PFSK-1 (cell line): ENCODE results near the gene PCP4.

Source experiments
- FOXP2 ChIP-seq: optimal IDR thresholded peaks from 2 replicates; pipeline ENCODE3; 2011; ENCODE audit warnings: borderline replicate concordance, control low read depth, inconsistent platforms; ENCODE audit not compliant: insufficient read depth; ENCODE audit errors: extremely low read length, extremely low read depth
- POLR2AphosphoS5 ChIP-seq: IDR thresholded peaks from 2 replicates; pipeline ENCODE4 v1.6.1; 2012; ENCODE audit warnings: low read depth, mild to moderate bottlenecking, control low read depth, low read length, moderate library complexity
- SIN3A ChIP-seq: IDR thresholded peaks from 2 replicates; pipeline ENCODE4 v1.6.1; 2012; ENCODE audit warnings: mild to moderate bottlenecking, low read length, moderate library complexity, borderline replicate concordance; ENCODE audit not compliant: insufficient read depth
- TAF1 ChIP-seq: IDR thresholded peaks from 2 replicates; pipeline ENCODE4 v1.6.1; 2012; ENCODE audit warnings: low read length, control low read depth, borderline replicate concordance; ENCODE audit not compliant: insufficient read depth
- TF ChIP-seq, protein P1 (sequence below), 2 experiments: IDR thresholded peaks; 2 replicates each; pipeline versions ENCODE4 v1.6.1 to v1.8.0; 2011 to 2012; ENCODE audit warnings: low read depth in 2 of 2, low read length in 2 of 2, control low read depth in 1 of 2, inconsistent platforms in 1 of 2, mild to moderate bottlenecking in 1 of 2, moderate library complexity in 1 of 2; ENCODE audit not compliant: insufficient read depth in 1 of 2

PCP4 gene

DNA sequence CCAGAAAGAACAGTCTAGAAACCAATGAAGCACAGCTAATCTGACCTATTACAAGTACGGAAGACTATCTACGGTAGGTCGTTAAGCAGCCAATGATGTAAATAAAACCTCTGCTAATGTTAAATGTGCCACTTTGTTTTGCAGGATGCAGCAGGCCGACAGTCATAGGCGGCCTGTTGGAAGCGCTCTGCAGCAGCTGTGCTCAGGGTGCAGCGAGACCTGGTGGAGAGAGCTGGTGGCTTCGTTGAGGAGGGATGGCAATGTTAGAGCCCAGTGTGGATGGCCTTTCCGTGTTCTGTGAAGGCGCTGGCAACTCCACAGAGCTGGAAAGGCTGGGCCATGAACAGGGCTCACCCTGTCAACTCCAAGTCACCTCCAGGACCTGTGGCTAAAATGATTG, 87.3 kb downstream of the PCP4 start:
- TF ChIP-seq, protein P1, sequence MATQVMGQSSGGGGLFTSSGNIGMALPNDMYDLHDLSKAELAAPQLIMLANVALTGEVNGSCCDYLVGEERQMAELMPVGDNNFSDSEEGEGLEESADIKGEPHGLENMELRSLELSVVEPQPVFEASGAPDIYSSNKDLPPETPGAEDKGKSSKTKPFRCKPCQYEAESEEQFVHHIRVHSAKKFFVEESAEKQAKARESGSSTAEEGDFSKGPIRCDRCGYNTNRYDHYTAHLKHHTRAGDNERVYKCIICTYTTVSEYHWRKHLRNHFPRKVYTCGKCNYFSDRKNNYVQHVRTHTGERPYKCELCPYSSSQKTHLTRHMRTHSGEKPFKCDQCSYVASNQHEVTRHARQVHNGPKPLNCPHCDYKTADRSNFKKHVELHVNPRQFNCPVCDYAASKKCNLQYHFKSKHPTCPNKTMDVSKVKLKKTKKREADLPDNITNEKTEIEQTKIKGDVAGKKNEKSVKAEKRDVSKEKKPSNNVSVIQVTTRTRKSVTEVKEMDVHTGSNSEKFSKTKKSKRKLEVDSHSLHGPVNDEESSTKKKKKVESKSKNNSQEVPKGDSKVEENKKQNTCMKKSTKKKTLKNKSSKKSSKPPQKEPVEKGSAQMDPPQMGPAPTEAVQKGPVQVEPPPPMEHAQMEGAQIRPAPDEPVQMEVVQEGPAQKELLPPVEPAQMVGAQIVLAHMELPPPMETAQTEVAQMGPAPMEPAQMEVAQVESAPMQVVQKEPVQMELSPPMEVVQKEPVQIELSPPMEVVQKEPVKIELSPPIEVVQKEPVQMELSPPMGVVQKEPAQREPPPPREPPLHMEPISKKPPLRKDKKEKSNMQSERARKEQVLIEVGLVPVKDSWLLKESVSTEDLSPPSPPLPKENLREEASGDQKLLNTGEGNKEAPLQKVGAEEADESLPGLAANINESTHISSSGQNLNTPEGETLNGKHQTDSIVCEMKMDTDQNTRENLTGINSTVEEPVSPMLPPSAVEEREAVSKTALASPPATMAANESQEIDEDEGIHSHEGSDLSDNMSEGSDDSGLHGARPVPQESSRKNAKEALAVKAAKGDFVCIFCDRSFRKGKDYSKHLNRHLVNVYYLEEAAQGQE (IDR thresholded peaks at IDR 0.05; ENCODE audit: insufficient read depth in 1 of 2, low read depth in 2 of 2, low read length in 2 of 2) = no peak
- no peak for TF ChIP-seq SIN3A
- TF ChIP-seq TAF1 = no peak
- TF ChIP-seq FOXP2 = no peak
- no peak for TF ChIP-seq POLR2AphosphoS5

DNA sequence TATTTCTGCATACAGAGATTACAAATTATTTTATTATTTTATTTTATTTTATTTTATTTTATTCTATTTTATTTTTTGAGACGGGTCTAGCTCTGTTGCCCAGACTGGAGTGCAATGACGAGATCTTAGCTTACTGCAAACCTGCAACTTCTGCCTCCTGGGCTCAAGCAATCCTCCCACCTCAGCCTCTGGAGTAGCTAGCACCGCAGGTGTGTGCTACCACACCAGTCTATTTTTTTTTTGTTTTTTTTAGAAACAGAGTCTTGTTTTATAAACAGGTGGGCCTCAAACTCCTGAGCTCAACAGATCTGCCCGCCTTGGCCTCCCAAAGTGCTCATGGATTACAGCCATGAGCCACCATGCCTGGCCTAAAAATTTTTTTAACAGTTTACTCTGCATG, 88.1 kb downstream of the PCP4 start:
- no peak for TF ChIP-seq POLR2AphosphoS5

DNA sequence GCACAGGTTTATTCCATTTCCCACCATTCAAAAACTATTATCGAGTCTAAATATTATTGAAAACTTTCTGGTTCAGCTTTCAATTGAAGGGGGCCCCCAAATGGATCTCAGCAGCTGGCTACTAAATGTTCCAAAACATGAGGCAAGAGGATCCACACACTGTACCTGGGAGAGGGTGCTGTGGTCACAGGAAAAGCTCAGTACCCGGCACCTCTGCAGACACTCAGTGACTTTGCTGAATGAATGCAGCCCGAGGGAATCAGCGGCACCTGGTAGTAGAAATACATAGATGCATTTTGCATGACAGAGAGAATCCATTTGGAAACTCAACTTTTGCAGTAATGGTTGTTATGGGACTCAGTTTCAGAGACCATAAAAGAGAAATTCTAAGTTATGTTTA, 89.3 kb downstream of the PCP4 start:
- TF ChIP-seq TAF1 (no peak), POLR2AphosphoS5 (no peak), FOXP2 (no peak), SIN3A (no peak)
- TF ChIP-seq, protein P1 (IDR thresholded peaks at IDR 0.05; ENCODE audit: insufficient read depth in 1 of 2, low read depth in 2 of 2, low read length in 2 of 2) = no peak

DNA sequence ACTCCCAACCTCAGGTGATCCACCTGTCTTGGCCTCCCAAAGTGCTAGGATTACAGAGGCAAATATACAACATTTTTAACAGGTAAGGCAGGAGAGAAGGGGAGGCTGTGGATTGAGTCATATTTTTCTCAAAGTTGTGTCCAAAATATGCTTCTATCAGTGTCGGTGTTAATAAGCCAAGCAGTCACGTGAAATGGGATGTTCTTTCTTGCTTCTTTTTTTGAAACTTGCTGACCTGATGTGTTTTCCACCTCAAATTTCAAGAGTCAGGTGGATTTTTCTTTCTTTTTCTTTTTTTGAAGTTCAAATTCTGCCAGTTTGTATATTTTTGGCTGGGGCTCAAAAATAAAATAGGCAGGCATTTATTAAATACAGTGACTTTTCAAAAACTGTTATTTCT, 91.5 kb downstream of the PCP4 start:
- TF ChIP-seq FOXP2 = no peak

- TF ChIP-seq, protein P1 (IDR thresholded peaks at IDR 0.05; ENCODE audit: insufficient read depth in 1 of 2, low read depth in 2 of 2, low read length in 2 of 2) = no peak
- TF ChIP-seq FOXP2 = no peak
- no peak for TF ChIP-seq TAF1
Measured at GRCh38 chr21:39961251-39961650, 94.0 kb downstream of the PCP4 start.

- TF ChIP-seq FOXP2 (no peak), POLR2AphosphoS5 (no peak), SIN3A (no peak), TAF1 (no peak)
- TF ChIP-seq, protein P1 (IDR thresholded peaks at IDR 0.05; ENCODE audit: insufficient read depth in 1 of 2, low read depth in 2 of 2, low read length in 2 of 2) = no peak
Measured at GRCh38 chr21:39965026-39965425, 97.8 kb downstream of the PCP4 start.
